Upper lobe of left lung (tissue), 6 donors: Measurements from ENCODE around the gene SLC19A1. TPM values are rescaled to one million over a fixed set of nuclear protein-coding genes. Genes with fewer than 3 reads are reported as not detected.

Experiments used
- ATAC-seq, 2 donors: fragments of 200-7000 bp; cut with Tn5 transposase; one replicate each; pipeline ENCODE4 v1.9.1; 2022; ENCODE audit warnings: mild to moderate bottlenecking in 2 of 2, moderate library complexity in 2 of 2; ENCODE audit not compliant: low FRiP score in 2 of 2
- DNase-seq, 2 donors: peaks; one replicate each; pipeline ENCODE4 v3.0.0-alpha.2; 2019 to 2020
- H3K27ac ChIP-seq, 4 donors: fragments of 200-600 bp; sonication (generic); one replicate each; pipeline ENCODE4 v1.5.1; 2016 to 2019
- H3K27me3 ChIP-seq, 4 donors: fragments of 200-600 bp; sonication (generic); one replicate each; pipeline ENCODE4 v1.5.1; 2017 to 2019
- H3K36me3 ChIP-seq, 4 donors: fragments of 200-600 bp; sonication (generic); one replicate each; pipeline ENCODE4 v1.5.1; 2016 to 2019
- H3K4me1 ChIP-seq, 4 donors: fragments of 200-600 bp; sonication (generic); one replicate each; pipeline ENCODE4 v1.5.1; 2018 to 2019
- H3K4me3 ChIP-seq, 4 donors: fragments of 200-600 bp; sonication (generic); one replicate each; pipeline ENCODE4 v1.5.1; 2017 to 2019; ENCODE audit warnings: mild to moderate bottlenecking in 2 of 4, moderate library complexity in 1 of 4
- H3K9me3 ChIP-seq, 4 donors: fragments of 200-600 bp; sonication (generic); one replicate each; pipeline ENCODE4 v1.5.1; 2018 to 2019
- EP300 ChIP-seq, 4 donors: sonication (generic); formaldehyde crosslinking; IDR thresholded peaks; one replicate each; pipeline ENCODE4 v1.5.1; 2017; ENCODE audit warnings: antibody characterized with exemption in 4 of 4, control low read depth in 2 of 4
- POLR2A ChIP-seq, 4 donors: fragments of 450-650 bp; IDR thresholded peaks; one replicate each; pipeline ENCODE4 v1.5.1; 2016 to 2017; ENCODE audit warnings: antibody characterized with exemption in 4 of 4, mild to moderate bottlenecking in 2 of 4
- POLR2AphosphoS5 ChIP-seq, 2 donors: sonication (generic); formaldehyde crosslinking; IDR thresholded peaks; one replicate each; pipeline ENCODE4 v1.5.1; 2017; ENCODE audit warnings: antibody characterized with exemption in 2 of 2
- WGBS, 2 donors: methylation state at CpG; one replicate each; pipeline ENCODE4 v1.1.5; 2017 to 2018; 5-methylcytosine and 5-hydroxymethylcytosine counted together
- total RNA-seq, 6 donors: library from RNA; depleted of rRNA in 4 of 6; stranded (reverse); fragments of >200 nt in 4 of 6; gene quantifications; one replicate each; pipeline versions ENCODE4 v1.1.0 to v1.2.1, GENCODE V29; 2016 to 2021
- TF ChIP-seq, protein P1 (sequence below), 6 experiments: fragments of 450-650 bp in 4 of 6; fragments of 200-600 bp in 2 of 6; sonication (generic) in 2 of 6; IDR thresholded peaks; one replicate each; pipeline ENCODE4 v1.5.1; 2016 to 2019; ENCODE audit warnings: antibody characterized with exemption in 6 of 6
- donor health status: DM: no; HTN: no; CAD: no; lungs with moderate emphysema.
- donor health status: DM: no; HTN: yes; CAD: no; lungs with severe emphysema.

The SLC19A1 gene
- total RNA-seq, 6 donors from 2014 or later = 36.4 to 75.6 (median 49.9) TPM

DNA sequence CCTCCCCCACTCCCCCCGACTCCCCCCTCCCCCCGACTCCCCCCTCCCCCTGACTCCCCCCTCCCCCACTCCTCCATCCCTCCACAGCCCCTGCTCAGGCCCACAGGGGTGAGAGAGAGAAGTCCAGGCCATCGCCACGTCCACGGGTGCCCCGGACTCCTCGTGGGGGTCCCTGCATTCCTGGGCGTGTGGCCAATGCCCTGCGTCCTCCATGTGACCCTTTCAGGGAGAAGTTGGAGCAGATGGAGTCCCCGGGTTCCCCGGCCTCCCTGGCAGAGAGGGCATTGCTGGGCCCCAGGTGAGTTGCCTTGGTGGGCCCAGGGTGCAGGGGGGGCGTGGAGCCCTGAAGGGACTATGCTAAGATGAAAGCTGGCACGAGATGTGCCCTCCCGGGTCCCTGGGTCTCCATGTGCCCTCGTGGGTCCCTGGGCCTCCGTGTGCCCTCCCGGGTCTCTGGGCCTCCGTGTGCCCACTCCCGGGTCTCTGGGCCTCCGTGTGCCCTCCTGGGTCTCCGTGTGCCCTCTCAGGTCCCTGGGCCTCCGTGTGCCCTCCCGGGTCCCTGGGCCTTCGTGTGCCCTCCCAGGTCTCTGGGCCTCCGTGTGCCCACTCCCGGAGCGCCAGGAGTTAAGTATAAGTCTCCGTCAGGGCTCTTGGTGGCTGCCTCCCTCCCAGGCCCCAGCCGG, 52.0 kb downstream of the SLC19A1 start:
- Histone ChIP-seq H3K27ac (peak overlapping the region in 1 of 4 donors; percentile 18), H3K9me3 (no peaks in the 10 kb centered on the region), H3K4me3 (no peak overlapping the region), H3K4me1 (no peaks in the 10 kb centered on the region), H3K36me3 (peaks cover 0 to 14% (median 3%) of the 10 kb centered on the region in 4 donors), H3K27me3 (no peaks in the 10 kb centered on the region)
- ATAC-seq = no peak
- peak in 1 of 2 donors; percentile 52 for DNase-seq
- 76 to 83% methylated on average over 8 to 17 of the region's 29 CpGs for WGBS, 2 donors
- TF ChIP-seq, protein P1, sequence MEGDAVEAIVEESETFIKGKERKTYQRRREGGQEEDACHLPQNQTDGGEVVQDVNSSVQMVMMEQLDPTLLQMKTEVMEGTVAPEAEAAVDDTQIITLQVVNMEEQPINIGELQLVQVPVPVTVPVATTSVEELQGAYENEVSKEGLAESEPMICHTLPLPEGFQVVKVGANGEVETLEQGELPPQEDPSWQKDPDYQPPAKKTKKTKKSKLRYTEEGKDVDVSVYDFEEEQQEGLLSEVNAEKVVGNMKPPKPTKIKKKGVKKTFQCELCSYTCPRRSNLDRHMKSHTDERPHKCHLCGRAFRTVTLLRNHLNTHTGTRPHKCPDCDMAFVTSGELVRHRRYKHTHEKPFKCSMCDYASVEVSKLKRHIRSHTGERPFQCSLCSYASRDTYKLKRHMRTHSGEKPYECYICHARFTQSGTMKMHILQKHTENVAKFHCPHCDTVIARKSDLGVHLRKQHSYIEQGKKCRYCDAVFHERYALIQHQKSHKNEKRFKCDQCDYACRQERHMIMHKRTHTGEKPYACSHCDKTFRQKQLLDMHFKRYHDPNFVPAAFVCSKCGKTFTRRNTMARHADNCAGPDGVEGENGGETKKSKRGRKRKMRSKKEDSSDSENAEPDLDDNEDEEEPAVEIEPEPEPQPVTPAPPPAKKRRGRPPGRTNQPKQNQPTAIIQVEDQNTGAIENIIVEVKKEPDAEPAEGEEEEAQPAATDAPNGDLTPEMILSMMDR (IDR thresholded peaks at IDR 0.05) = no peak
- TF ChIP-seq POLR2AphosphoS5 (IDR thresholded peaks at IDR 0.05) (no peak), EP300 (IDR thresholded peaks at IDR 0.05) (no peak), POLR2A (IDR thresholded peaks at IDR 0.05) (no peak)

DNA sequence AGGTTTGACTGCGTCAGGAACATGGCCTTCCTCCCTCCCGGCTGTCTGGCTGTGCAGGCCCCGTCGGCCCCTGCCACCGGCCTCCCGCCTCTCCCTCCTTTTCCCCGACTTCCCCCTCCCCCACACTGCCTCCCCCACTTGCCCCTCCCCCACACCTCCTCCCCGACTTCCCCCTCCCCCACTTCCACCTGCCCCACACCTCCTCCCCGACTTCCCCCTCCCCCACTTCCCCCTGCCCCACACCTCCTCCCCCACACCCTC, 52.6 kb downstream of the SLC19A1 start:
- peak overlapping the region in 1 of 4 donors; percentile 64 for H3K27ac ChIP-seq
- no peaks in the 10 kb centered on the region for H3K27me3 ChIP-seq
- no peak for TF ChIP-seq POLR2A (IDR thresholded peaks at IDR 0.05)
- no peak for TF ChIP-seq POLR2AphosphoS5 (IDR thresholded peaks at IDR 0.05)
- TF ChIP-seq EP300 (IDR thresholded peaks at IDR 0.05) = no peak
- TF ChIP-seq, protein P1 (IDR thresholded peaks at IDR 0.05) = no peak
- H3K9me3 ChIP-seq = no peaks in the 10 kb centered on the region
- DNase-seq (no peak), ATAC-seq (no peak)
- no peaks in the 10 kb centered on the region for H3K4me1 ChIP-seq
- WGBS, 2 donors = 52 to 54% methylated on average over 6 to 7 of the region's 9 CpGs
- H3K4me3 ChIP-seq = no peak overlapping the region
- peaks cover 0 to 10% (median 3%) of the 10 kb centered on the region in 4 donors for H3K36me3 ChIP-seq

DNA sequence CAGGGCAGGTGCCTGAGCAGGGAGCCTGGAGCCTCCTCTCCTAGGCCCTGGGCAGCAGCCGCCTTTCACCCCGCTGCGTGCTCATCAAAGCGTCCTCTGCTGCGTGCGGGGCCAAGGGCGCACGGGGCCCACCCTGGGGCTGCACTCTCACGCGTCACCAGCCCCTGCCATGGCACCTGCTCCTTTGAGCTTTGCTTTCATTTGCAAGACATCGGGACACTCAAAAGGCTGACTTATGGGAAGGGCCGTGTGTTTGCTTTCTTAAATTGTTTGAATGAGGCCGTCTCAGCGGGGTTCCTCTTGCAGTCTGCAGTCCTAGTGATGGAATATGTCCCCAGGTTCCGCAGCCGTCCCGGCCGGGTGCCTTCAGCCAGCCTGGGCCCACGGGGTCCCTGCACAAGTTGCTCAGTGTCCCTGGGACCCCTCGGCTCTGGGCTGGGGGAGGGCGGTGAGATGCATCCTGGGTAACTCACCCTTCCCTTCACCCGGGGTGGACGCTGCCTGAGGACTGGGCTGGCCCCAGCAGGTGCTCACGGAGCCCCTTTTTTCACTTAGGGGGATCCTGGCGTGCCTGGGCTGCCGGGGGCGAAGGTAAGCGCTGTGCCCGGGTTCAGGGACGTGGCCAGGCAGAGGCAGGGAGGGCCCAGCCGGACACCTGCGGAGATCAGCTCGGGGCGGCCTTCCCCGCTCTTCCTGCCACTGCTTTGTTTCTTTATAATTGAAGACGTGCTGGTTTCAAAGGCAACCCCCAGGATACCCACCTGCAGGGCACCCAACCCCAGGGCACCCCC, 53.1 kb downstream of the SLC19A1 start:
- ATAC-seq (no peak), DNase-seq (peak in 1 of 2 donors; percentile 59)
- no peaks in the 10 kb centered on the region for H3K4me1 ChIP-seq
- no peaks in the 10 kb centered on the region for H3K9me3 ChIP-seq
- no peaks in the 10 kb centered on the region for H3K27me3 ChIP-seq
- H3K4me3 ChIP-seq = no peak overlapping the region
- peak overlapping the region in 1 of 4 donors; percentile 64 for H3K27ac ChIP-seq
- TF ChIP-seq POLR2A (IDR thresholded peaks at IDR 0.05) = no peak
- TF ChIP-seq, protein P1 (IDR thresholded peaks at IDR 0.05) = no peak
- no peak for TF ChIP-seq EP300 (IDR thresholded peaks at IDR 0.05)
- no peak for TF ChIP-seq POLR2AphosphoS5 (IDR thresholded peaks at IDR 0.05)
- WGBS, 2 donors = 87 to 90% methylated on average over 27 to 33 of the region's 36 CpGs
- H3K36me3 ChIP-seq = peaks cover 0 to 7% (median 3%) of the 10 kb centered on the region in 4 donors

DNA sequence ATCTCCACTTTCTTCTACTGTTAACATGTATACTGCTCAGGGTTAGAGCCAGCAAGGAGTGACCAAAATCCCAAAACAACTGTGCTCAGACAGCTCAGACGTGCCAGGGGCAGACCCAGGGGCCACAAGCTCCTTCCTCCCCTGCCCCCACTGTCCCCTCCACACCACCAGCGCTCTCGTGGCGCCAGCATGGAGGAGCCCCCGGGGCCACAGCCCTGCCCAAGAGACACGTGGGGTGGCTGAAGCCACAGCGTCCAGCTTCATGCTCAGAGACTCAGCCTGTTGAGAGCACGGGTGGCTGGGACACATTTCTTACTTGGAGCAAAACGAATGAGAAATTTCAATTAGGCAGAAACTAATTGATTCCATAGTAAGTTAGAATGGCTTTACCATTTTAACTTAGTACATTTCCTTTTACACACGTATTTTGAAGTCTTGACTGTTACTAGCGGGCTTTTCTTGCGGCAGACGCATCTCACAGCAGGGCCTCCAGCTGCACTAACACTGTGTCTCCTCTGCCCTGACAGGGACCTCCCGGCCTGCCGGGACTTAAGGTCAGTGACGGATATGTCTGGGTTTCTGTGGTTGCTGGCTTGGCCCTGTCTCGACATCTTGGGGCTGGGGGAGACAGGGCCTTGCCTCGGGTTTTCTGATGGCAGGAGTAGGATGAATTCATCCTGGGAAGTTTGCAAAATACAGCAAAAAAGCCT, 54.2 kb downstream of the SLC19A1 start:
- peak in 1 of 2 donors; percentile 56 for DNase-seq
- Histone ChIP-seq H3K4me1 (peaks cover 0 to 5% (median 0%) of the 10 kb centered on the region in 4 donors), H3K9me3 (no peaks in the 10 kb centered on the region), H3K4me3 (no peak overlapping the region), H3K27ac (no peak overlapping the region), H3K27me3 (no peaks in the 10 kb centered on the region), H3K36me3 (peaks cover 0 to 9% (median 4%) of the 10 kb centered on the region in 4 donors)
- 83 to 84% methylated on average over 18 of the region's 18 CpGs for WGBS, 2 donors
- ATAC-seq = no peak
- TF ChIP-seq POLR2A (IDR thresholded peaks at IDR 0.05) (no peak), EP300 (IDR thresholded peaks at IDR 0.05) (no peak), POLR2AphosphoS5 (IDR thresholded peaks at IDR 0.05) (no peak)
- TF ChIP-seq, protein P1 (IDR thresholded peaks at IDR 0.05) = no peak
